OCI-LY7 (cell line): ENCODE data around the gene RHBDL1. TPM values are rescaled to one million over a fixed set of nuclear protein-coding genes. Genes with fewer than 3 reads are reported as not detected.

Source experiments
- BruUV-seq: library from RNA; stranded (reverse); fragments of 400-500 nt; replicated peaks from 2 replicates; lab custom pipeline; 2021; lab: Mats Ljungman, UMichigan
- CTCF ChIA-PET: fragments of 300-600 bp; sonication (Branson Sonifier 250); formaldehyde crosslinking; loops from one replicate; lab custom pipeline; 2022; ENCODE audit warnings: antibody characterized with exemption; ENCODE audit not compliant: unreplicated experiment; lab: Charles Lee
- POLR2A ChIA-PET: fragments of 300-600 bp; sonication (Branson Sonifier 250); formaldehyde crosslinking; loops from one replicate; lab custom pipeline; 2022; ENCODE audit warnings: antibody characterized with exemption; lab: Charles Lee
- DNase-seq: peaks from one replicate; pipeline ENCODE4 v3.0.0-alpha.2; 2015; ENCODE audit warnings: low spot score
- H2AFZ ChIP-seq: fragments of 200-600 bp; sonication (generic), shearing (Covaris generic); 2 replicates; pipeline ENCODE4 v1.6.1; 2014; ENCODE audit warnings: mild to moderate bottlenecking, antibody characterized with exemption, low read length, moderate library complexity
- H3K27ac ChIP-seq: fragments of 200-600 bp; sonication (generic); 2 replicates; pipeline ENCODE4 v1.5.1; 2014; ENCODE audit warnings: mixed run types, low read depth, mild to moderate bottlenecking, moderate library complexity, low read length, inconsistent platforms; ENCODE audit not compliant: poor library complexity, severe bottlenecking
- H3K36me3 ChIP-seq: fragments of 200-600 bp; sonication (generic); 2 replicates; pipeline ENCODE4 v1.6.1; 2014; ENCODE audit warnings: mild to moderate bottlenecking, antibody characterized with exemption, low read length, moderate library complexity, mixed read lengths; ENCODE audit not compliant: insufficient read depth
- H3K4me1 ChIP-seq: fragments of 200-600 bp; sonication (generic); 2 replicates; pipeline ENCODE4 v1.5.1; 2014; ENCODE audit warnings: mild to moderate bottlenecking, low read length; ENCODE audit not compliant: insufficient read depth, poor library complexity, severe bottlenecking
- H3K4me2 ChIP-seq: fragments of 200-600 bp; sonication (generic); 2 replicates; pipeline ENCODE4 v1.6.1; 2014; ENCODE audit warnings: mild to moderate bottlenecking, low read length
- H3K4me3 ChIP-seq: fragments of 200-600 bp; sonication (generic); 2 replicates; pipeline ENCODE4 v1.5.1; 2014; ENCODE audit warnings: mild to moderate bottlenecking, low read depth, low read length; ENCODE audit not compliant: poor library complexity, severe bottlenecking
- H3K79me2 ChIP-seq: fragments of 200-600 bp; sonication (generic); 2 replicates; pipeline ENCODE4 v1.6.1; 2016; ENCODE audit warnings: low read depth, mild to moderate bottlenecking, low read length, moderate library complexity, mixed read lengths; ENCODE audit not compliant: insufficient read depth
- H3K9me2 ChIP-seq: fragments of 200-600 bp; sonication (generic); 2 replicates; pipeline ENCODE4 v1.6.1; 2016; ENCODE audit warnings: mild to moderate bottlenecking, low read length, mixed read lengths; ENCODE audit not compliant: insufficient read depth
- H3K9me3 ChIP-seq: fragments of 200-600 bp; sonication (generic); 2 replicates; pipeline ENCODE4 v1.6.1; 2014; ENCODE audit warnings: mild to moderate bottlenecking, mixed run types, low read length, mixed read lengths
- H4K20me1 ChIP-seq: fragments of 200-600 bp; sonication (generic); 2 replicates; pipeline ENCODE4 v1.6.1; 2014; ENCODE audit warnings: mild to moderate bottlenecking, antibody characterized with exemption, low read length, moderate library complexity, mixed read lengths; ENCODE audit not compliant: insufficient read depth
- CTCF ChIP-seq: fragments of 200-600 bp; sonication (generic); conservative IDR thresholded peaks from 2 replicates; pipeline ENCODE4 v1.5.1; 2014; ENCODE audit warnings: mild to moderate bottlenecking, antibody characterized with exemption, low read length, moderate library complexity, mixed read lengths
- EZH2phosphoT487 ChIP-seq: fragments of 200-600 bp; sonication (generic); IDR thresholded peaks from 2 replicates; pipeline ENCODE4 v1.6.1; 2018; ENCODE audit warnings: low read depth, borderline replicate concordance, mild to moderate bottlenecking, mixed run types, antibody characterized with exemption, low read length, moderate library complexity, mixed read lengths
- intact Hi-C: fragments of 100-400 bp; cut with micrococcal nuclease; formaldehyde crosslinking; loops from one replicate; pipeline ENCODE4 v1.10.0; 2022; ENCODE audit not compliant: unreplicated experiment
- total RNA-seq, 2 experiments: library from RNA; depleted of rRNA in 1 of 2; stranded (reverse); fragments of >200 nt in 1 of 2; shearing (Covaris generic) in 1 of 2; gene quantifications; 2 replicates each; pipeline ENCODE4 v1.2.3, GENCODE V29; 2014 to 2022

The RHBDL1 gene
- total RNA-seq, 2 experiments from 2014 or later: 4.2 TPM

- TF ChIP-seq CTCF: no peak
- no peak for TF ChIP-seq EZH2phosphoT487
- Histone ChIP-seq H3K4me2 (no peak overlapping the region), H3K9me3 (no peaks in the 10 kb centered on the region), H2AFZ (no peak overlapping the region), H3K27ac (no peak overlapping the region), H3K4me1 (no peaks in the 10 kb centered on the region), H3K9me2 (no peaks in the 10 kb centered on the region), H3K36me3 (no peaks in the 10 kb centered on the region), H3K79me2 (no peaks in the 10 kb centered on the region), H3K4me3 (no peak overlapping the region), H4K20me1 (no peaks in the 10 kb centered on the region)
- no TSS peak for BruUV-seq
- CTCF ChIA-PET: no interaction called here
- POLR2A ChIA-PET: no interaction called here
- DNase-seq: no peak
- intact Hi-C loops: no loop called here
Measured at GRCh38 chr16:626787-627453, 48.6 kb upstream of the RHBDL1 start.

- Histone ChIP-seq H3K79me2 (no peaks in the 10 kb centered on the region), H3K9me3 (no peaks in the 10 kb centered on the region), H4K20me1 (no peaks in the 10 kb centered on the region), H3K36me3 (no peaks in the 10 kb centered on the region), H3K4me2 (no peak overlapping the region), H3K27ac (no peak overlapping the region), H3K4me3 (no peak overlapping the region), H2AFZ (no peak overlapping the region), H3K9me2 (no peaks in the 10 kb centered on the region), H3K4me1 (no peaks in the 10 kb centered on the region)
- BruUV-seq: no TSS peak
- intact Hi-C loops: no loop called here
- ChIA-PET POLR2A (no interaction called here), CTCF (no interaction called here)
- no peak for TF ChIP-seq CTCF
- no peak for TF ChIP-seq EZH2phosphoT487
- no peak for DNase-seq
Measured at GRCh38 chr16:627454-628239, 47.8 kb upstream of the RHBDL1 start.
